Chondrocyte (in vitro differentiated cells): Measurements from ENCODE around the gene SLC9A9. TPM values are rescaled to one million over a fixed set of nuclear protein-coding genes. Genes with fewer than 3 reads are reported as not detected.

Source experiments
- DNase-seq: peaks from one replicate; pipeline ENCODE4 v3.0.0; 2021; ENCODE audit warnings: mixed read lengths, low spot score
- H3K27ac Mint-ChIP-seq: one replicate; pipeline ENCODE4 v1.8.0; 2021; ENCODE audit warnings: mild to moderate bottlenecking, moderate library complexity, mixed read lengths; ENCODE audit not compliant: unreplicated experiment
- H3K27me3 Mint-ChIP-seq: 2 replicates; pipeline ENCODE4 v1.8.0; 2021; ENCODE audit warnings: low read depth, mixed read lengths
- H3K36me3 Mint-ChIP-seq: 2 replicates; pipeline ENCODE4 v1.8.0; 2021; ENCODE audit warnings: low read depth, mixed read lengths
- H3K4me1 Mint-ChIP-seq: 2 replicates; pipeline ENCODE4 v1.8.0; 2021; ENCODE audit warnings: low read depth, mild to moderate bottlenecking, mixed read lengths
- H3K4me3 Mint-ChIP-seq: one replicate; pipeline ENCODE4 v1.8.0; 2021; ENCODE audit warnings: mild to moderate bottlenecking, moderate library complexity, mixed read lengths; ENCODE audit not compliant: unreplicated experiment
- H3K9me3 Mint-ChIP-seq: 2 replicates; pipeline ENCODE4 v1.8.0; 2021; ENCODE audit warnings: low read depth, mixed read lengths
- total RNA-seq: library from RNA; stranded (reverse); gene quantifications from 3 replicates; pipeline ENCODE4 v1.2.1, GENCODE V29; 2021
- TF ChIP-seq, protein P1 (sequence below): fragments of 200-600 bp; sonication (generic); IDR thresholded peaks from 2 replicates; pipeline ENCODE4 v1.5.0; 2021; ENCODE audit warnings: antibody characterized with exemption, mild to moderate bottlenecking, moderate library complexity

Gene SLC9A9
- total RNA-seq, 1 donor from 2014 or later = 2.6 TPM

DNA sequence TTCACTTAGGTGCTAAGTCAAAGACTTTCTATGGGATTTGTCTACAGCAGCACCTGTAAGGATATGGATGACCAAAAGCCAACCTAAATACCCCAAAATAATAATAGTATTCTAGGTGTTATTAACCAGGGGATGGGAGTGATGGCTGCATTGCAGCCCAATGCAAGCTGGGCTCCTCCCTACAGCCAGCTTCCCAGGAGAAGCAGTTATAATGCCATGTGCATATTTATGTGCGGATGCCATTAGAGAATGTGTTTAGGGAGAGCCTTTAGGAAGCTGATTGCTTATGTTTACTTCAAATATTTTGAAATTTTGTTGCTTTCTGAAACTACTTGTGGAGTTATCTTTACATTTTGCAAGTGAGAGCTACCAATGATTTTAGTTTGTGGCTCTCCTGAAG lies 491.4 kb downstream of the SLC9A9 start:
- TF ChIP-seq, protein P1, sequence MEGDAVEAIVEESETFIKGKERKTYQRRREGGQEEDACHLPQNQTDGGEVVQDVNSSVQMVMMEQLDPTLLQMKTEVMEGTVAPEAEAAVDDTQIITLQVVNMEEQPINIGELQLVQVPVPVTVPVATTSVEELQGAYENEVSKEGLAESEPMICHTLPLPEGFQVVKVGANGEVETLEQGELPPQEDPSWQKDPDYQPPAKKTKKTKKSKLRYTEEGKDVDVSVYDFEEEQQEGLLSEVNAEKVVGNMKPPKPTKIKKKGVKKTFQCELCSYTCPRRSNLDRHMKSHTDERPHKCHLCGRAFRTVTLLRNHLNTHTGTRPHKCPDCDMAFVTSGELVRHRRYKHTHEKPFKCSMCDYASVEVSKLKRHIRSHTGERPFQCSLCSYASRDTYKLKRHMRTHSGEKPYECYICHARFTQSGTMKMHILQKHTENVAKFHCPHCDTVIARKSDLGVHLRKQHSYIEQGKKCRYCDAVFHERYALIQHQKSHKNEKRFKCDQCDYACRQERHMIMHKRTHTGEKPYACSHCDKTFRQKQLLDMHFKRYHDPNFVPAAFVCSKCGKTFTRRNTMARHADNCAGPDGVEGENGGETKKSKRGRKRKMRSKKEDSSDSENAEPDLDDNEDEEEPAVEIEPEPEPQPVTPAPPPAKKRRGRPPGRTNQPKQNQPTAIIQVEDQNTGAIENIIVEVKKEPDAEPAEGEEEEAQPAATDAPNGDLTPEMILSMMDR = no peak
- H3K27me3 Mint-ChIP-seq = no peaks in the 10 kb centered on the region
- H3K4me3 Mint-ChIP-seq = no peak overlapping the region
- no peak for DNase-seq
- peaks cover 3% of the 10 kb centered on the region for H3K4me1 Mint-ChIP-seq
- no peaks in the 10 kb centered on the region for H3K36me3 Mint-ChIP-seq
- H3K9me3 Mint-ChIP-seq = peaks cover 3% of the 10 kb centered on the region
- H3K27ac Mint-ChIP-seq = no peak overlapping the region

DNA sequence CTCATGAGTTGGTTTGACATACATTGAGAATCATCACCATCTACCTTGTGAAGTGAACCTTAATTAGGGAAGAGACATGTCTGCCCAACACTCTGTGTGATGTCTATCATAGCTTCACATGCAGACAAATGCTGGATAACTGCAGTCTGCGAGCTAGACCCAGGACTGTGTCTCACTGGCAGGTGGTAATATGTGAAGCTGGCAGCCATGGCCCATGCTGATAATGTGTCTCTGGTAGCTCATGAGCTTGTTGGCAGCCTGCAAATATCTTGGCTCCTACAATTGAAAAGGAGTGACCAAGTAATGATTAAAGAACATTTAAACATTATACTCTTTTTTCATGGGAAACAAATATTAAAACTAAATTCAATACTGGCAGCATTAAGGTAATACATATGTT lies 493.9 kb downstream of the SLC9A9 start:
- Mint-ChIP-seq H3K27me3 (no peaks in the 10 kb centered on the region), H3K4me1 (peaks cover 3% of the 10 kb centered on the region), H3K4me3 (no peak overlapping the region), H3K27ac (no peak overlapping the region), H3K36me3 (peaks cover 2% of the 10 kb centered on the region), H3K9me3 (no peaks in the 10 kb centered on the region)
- TF ChIP-seq, protein P1 = no peak
- DNase-seq = no peak

DNA sequence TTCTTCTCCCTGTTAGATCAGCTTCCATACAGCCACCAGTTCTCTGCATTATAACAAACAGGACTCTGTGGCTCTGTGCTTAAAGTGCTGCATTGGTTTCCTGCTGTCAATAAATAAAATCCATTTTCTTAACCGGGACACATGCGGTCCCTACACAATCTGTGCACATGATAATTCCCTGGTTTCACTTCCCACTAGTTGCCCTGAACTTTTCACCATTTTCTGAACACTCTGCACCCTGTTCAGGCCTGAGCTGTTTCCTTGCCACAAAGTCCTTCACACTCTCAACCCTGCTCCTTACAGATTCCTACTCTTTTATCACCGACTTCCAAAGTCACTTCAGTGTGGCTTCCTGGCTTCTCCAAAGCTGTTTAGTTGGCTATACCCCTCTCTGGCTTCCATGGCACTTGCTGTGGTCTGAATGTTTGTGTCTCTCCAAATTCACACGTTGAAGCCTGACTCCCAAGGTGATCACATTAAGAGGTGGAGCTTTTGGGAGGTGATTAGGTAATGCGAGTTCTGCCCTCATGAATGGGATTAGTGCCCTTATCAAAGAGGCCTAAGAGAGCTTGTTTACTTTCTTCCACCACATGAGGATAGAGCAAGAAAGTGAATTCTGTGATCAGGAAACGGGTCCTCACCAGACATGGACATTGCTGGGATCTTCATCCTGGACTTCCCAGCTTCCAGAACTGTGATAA lies 495.3 kb downstream of the SLC9A9 start:
- Mint-ChIP-seq H3K36me3 (peaks cover 2% of the 10 kb centered on the region), H3K9me3 (no peaks in the 10 kb centered on the region), H3K27me3 (no peaks in the 10 kb centered on the region), H3K4me1 (no peaks in the 10 kb centered on the region), H3K4me3 (no peak overlapping the region), H3K27ac (no peak overlapping the region)
- no peak for DNase-seq
- TF ChIP-seq, protein P1 = no peak

DNA sequence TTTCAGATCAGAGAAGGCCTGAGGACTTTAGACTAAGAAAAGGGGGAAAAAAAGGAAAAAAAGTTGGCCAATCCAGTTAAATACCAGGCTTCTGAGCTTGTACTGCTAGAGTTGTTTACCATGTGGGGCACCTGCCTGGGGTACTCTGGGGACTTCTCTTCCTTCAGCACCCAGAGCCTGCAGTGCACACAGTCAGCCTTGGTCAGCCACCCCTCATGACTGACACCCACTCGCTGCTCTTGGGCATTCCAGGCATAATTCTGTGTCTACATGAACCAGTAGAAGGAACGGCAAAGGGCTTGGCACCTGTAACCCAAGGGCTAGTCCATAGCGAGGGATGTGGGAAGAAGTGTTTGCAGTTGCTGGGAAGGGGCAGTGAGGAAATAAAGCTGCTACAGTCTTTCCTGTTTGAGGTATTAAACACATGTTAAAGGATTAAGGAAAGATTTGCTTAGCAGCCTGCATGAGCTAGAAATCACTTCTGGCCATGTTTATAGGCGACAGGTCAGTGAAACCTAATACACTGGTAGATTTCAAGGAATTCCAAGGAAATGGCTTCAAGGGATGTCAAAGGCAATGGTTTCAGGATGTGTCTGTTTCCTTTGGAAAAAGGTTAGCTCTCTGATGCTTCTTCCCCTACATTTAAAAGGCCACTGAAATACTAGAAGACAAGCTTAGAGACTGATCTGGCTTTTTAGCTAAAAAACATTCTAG lies 496.2 kb downstream of the SLC9A9 start:
- no peak for DNase-seq
- Mint-ChIP-seq H3K36me3 (peaks cover 2% of the 10 kb centered on the region), H3K4me3 (no peak overlapping the region), H3K4me1 (no peaks in the 10 kb centered on the region), H3K9me3 (no peaks in the 10 kb centered on the region), H3K27me3 (no peaks in the 10 kb centered on the region), H3K27ac (no peak overlapping the region)
- TF ChIP-seq, protein P1 = no peak

DNA sequence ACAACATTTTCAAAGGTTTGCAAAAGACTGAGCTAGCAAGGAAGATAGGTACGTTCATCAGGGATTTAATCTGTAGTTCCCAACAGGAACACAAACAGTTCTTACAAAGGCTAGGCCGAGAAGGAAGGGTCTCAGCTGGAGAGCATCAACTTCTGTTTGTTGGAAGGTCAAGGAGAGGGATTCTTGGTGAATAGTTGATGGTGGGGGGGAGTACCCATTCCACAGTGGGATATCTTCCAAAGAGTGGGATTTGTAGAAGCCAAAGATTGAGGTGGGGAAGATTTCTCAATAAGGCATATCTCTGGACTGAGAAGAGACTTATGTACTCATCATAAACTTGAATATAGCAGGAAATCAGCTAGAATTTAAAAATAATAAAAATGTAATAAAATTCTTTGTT lies 496.9 kb downstream of the SLC9A9 start:
- Mint-ChIP-seq H3K4me1 (no peaks in the 10 kb centered on the region), H3K27me3 (no peaks in the 10 kb centered on the region), H3K36me3 (peaks cover 2% of the 10 kb centered on the region), H3K4me3 (no peak overlapping the region), H3K9me3 (no peaks in the 10 kb centered on the region), H3K27ac (no peak overlapping the region)
- TF ChIP-seq, protein P1 = no peak
- no peak for DNase-seq
